ENCODE measurements around the gene HSH2D.

Gene HSH2D

DNA sequence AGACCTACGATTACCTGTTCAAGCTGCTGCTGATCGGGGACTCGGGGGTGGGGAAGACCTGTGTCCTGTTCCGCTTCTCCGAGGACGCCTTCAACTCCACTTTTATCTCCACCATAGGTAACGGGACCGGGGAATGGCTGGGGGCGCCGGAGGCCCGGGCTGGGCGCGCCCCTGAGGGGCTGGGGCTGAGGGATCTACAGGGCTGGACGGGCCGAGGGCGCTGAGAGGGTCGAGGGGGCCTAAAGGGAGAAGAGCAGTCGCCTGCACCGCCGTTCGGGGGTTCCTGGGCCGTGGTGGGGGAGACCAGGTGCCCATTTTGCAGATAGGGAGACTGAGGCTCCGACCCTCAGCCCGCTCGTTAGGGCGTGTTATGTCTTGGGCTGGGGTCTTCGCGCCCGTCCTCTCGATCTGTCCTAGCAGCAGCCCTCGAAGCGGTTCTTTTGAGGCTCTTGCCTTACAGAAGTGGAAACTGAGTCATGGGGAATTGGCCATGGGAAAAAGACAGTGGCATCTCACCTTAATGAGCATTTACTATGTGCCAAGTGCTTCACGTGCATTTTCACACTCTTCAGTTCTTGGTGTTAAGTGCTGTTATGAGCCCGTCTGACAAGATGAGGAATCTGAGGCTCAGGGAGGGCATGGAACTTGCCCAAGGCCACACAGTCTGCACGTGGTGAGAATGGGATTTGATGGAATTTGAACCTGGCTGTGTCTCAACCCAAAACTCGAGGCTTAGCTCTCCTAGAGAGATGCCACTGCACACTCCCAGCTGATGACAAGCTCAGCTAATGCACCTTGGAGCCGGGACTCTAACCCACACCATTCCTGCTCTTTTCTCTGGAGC is 31.4 kb upstream of the HSH2D start:
- Mint-ChIP-seq H3K4me1 (peaks cover 18% of the 10 kb centered on the region), H3K36me3 (ENCODE audit: low read depth) (peaks cover 4% of the 10 kb centered on the region), H3K27ac (peak overlapping the region; percentile 88 to 94 (median 92)), H3K9me3 (no peaks in the 10 kb centered on the region), H3K27me3 (ENCODE audit: low read depth) (no peaks in the 10 kb centered on the region), H3K4me3 (peak overlapping the region; percentile 98 to 99 (median 98))
- TF ChIP-seq, protein P1, sequence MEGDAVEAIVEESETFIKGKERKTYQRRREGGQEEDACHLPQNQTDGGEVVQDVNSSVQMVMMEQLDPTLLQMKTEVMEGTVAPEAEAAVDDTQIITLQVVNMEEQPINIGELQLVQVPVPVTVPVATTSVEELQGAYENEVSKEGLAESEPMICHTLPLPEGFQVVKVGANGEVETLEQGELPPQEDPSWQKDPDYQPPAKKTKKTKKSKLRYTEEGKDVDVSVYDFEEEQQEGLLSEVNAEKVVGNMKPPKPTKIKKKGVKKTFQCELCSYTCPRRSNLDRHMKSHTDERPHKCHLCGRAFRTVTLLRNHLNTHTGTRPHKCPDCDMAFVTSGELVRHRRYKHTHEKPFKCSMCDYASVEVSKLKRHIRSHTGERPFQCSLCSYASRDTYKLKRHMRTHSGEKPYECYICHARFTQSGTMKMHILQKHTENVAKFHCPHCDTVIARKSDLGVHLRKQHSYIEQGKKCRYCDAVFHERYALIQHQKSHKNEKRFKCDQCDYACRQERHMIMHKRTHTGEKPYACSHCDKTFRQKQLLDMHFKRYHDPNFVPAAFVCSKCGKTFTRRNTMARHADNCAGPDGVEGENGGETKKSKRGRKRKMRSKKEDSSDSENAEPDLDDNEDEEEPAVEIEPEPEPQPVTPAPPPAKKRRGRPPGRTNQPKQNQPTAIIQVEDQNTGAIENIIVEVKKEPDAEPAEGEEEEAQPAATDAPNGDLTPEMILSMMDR (IDR thresholded peaks at IDR 0.05; ENCODE audit: unreplicated experiment in 3 of 3), result no peak

DNA sequence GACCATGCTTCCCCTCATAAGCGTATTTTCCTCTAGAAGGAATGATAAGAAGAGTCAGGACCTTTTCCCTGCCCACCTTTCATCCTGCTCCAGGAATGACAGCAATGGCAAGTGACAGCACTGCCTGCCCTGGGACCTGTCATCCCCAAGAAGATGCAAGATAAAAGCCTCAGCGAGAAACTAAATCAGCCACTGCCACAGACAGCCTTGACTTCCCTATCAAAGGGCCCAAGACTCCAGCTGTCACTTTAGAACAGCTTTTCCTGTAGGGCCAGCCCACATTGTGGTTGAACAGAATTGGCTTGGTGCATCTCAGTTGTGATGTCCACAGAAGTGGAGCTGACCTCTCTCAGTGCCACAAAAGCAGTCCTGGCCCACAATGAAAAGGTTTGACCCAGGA is 30.7 kb upstream of the HSH2D start:
- H3K27ac Mint-ChIP-seq, result peak overlapping the region in 2 of 3 experiments; percentile 33 to 88
- H3K4me1 Mint-ChIP-seq, result peaks cover 18% of the 10 kb centered on the region
- TF ChIP-seq, protein P1 (IDR thresholded peaks at IDR 0.05; ENCODE audit: unreplicated experiment in 3 of 3), result no peak
- no peaks in the 10 kb centered on the region for H3K27me3 Mint-ChIP-seq (ENCODE audit: low read depth)
- no peaks in the 10 kb centered on the region for H3K9me3 Mint-ChIP-seq
- peaks cover 9% of the 10 kb centered on the region for H3K36me3 Mint-ChIP-seq (ENCODE audit: low read depth)
- H3K4me3 Mint-ChIP-seq, result peak overlapping the region; percentile 98 to 99 (median 98)

DNA sequence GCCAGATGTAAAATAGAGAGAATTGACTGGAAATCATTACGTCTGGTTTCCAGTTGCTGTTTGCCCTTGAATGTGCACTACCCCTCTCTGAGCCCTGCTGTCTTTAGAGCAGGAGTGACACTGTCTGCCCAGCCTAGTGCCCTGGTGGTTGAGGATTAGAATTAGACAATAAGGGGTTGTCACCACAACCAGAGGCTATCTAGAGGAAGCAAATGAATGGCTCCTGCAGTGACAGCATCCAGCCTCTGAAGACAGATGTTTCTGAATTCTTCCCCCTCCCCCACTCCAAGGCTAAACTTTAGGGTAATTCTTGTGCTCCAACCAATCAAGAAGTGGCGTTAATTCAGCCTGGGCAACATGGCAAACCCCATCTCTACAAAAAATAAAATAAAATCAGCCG is 29.8 kb upstream of the HSH2D start:
- Mint-ChIP-seq H3K27ac (peak overlapping the region in 1 of 3 experiments; percentile 44), H3K4me1 (peaks cover 18% of the 10 kb centered on the region), H3K4me3 (peak overlapping the region; percentile 69 to 84 (median 76)), H3K27me3 (ENCODE audit: low read depth) (no peaks in the 10 kb centered on the region), H3K36me3 (ENCODE audit: low read depth) (peaks cover 13% of the 10 kb centered on the region), H3K9me3 (no peaks in the 10 kb centered on the region)
- TF ChIP-seq, protein P1 (IDR thresholded peaks at IDR 0.05; ENCODE audit: unreplicated experiment in 3 of 3), result no peak

DNA sequence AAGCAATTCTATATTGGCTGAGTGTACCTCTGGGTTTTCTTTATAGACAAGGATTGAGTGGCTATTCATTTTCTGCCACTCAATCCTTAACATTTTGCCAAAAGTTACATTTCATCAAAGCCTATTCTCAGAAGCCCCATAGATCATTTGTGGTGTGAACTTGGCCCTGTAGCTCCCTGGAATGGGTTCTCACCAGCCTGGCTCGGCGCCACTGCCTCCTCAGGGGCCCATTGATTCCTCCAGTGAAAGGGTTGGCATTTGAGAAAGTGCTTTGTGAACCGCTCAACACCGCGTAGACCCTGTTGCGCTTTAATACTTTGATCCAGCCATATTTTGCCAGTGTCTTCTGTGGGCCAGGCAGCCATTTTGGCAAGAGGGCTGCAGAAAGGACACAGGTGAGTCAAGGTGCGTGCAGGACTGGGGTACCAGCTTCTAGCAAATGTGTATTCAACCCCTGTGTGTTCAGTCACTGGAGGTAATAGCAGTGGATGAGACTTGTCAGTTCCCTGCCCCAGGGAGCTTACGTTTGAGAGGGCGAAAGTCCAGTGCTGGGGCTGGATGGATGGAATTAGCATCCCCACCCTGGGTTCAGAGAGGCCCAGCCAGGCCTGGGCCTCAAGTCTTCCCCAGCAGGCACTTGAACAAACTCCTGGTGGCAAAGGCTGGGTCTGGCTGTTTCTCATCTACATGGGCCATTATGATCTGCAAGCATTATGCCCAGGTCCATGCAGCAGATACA is 28.0 kb upstream of the HSH2D start:
- Mint-ChIP-seq H3K4me3 (peak overlapping the region in 2 of 3 experiments; percentile 62 to 63), H3K27me3 (ENCODE audit: low read depth) (no peaks in the 10 kb centered on the region), H3K4me1 (peaks cover 18% of the 10 kb centered on the region), H3K36me3 (ENCODE audit: low read depth) (peaks cover 22% of the 10 kb centered on the region), H3K27ac (no peak overlapping the region), H3K9me3 (no peaks in the 10 kb centered on the region)
- TF ChIP-seq, protein P1 (IDR thresholded peaks at IDR 0.05; ENCODE audit: unreplicated experiment in 3 of 3), result no peak

DNA sequence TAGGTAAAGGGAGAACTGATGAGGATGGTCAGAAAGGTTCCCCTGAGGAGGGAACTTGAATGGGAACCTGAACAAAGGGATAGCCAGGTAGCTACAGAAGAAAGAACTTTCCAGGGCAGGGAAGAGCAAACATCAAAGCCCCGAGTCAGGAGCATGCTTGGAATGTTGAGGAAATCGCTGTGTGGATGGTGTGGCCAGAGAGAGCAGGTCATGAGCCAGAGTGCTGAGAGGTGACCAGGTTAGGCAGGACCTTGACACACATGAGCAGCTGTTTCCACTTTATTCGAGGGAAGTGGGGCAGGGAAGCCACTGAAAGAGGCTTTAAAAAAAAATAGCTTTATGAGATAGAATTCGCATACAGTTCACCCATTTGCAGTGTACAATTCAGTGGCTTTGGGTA is 27.4 kb upstream of the HSH2D start:
- Mint-ChIP-seq H3K4me3 (no peak overlapping the region), H3K27me3 (ENCODE audit: low read depth) (no peaks in the 10 kb centered on the region), H3K9me3 (no peaks in the 10 kb centered on the region), H3K4me1 (peaks cover 18% of the 10 kb centered on the region), H3K36me3 (ENCODE audit: low read depth) (peaks cover 22% of the 10 kb centered on the region), H3K27ac (no peak overlapping the region)
- TF ChIP-seq, protein P1 (IDR thresholded peaks at IDR 0.05; ENCODE audit: unreplicated experiment in 3 of 3), result no peak

Data from nephron (organoid).